SU-DHL-6 (cell line): ENCODE measurements around the gene RAD9A.

Experiments used
- H2AFZ ChIP-seq: fragments of 200-600 bp; sonication (generic); 2 replicates; pipeline ENCODE4 v1.6.1; 2014; ENCODE audit warnings: low read depth, mild to moderate bottlenecking, moderate library complexity, mixed read lengths, antibody characterized with exemption, low read length; ENCODE audit not compliant: severe bottlenecking
- H3F3A ChIP-seq: fragments of 200-600 bp; shearing (Covaris generic); 2 replicates; pipeline ENCODE4 v1.6.0; 2016; ENCODE audit warnings: antibody characterized with exemption, mild to moderate bottlenecking; ENCODE audit not compliant: insufficient read depth
- H3K27ac ChIP-seq: fragments of 200-600 bp; sonication (generic); 2 replicates; pipeline ENCODE4 v1.5.1; 2016; ENCODE audit warnings: low read depth, mild to moderate bottlenecking, low read length, moderate library complexity, mixed read lengths
- H3K27me3 ChIP-seq: fragments of 200-600 bp; sonication (generic), shearing (Covaris generic); 2 replicates; pipeline ENCODE4 v1.6.0; 2014; ENCODE audit warnings: mild to moderate bottlenecking, low read length
- H3K36me3 ChIP-seq: fragments of 200-600 bp; sonication (generic); 2 replicates; pipeline ENCODE4 v1.6.1; 2014; ENCODE audit warnings: mild to moderate bottlenecking, low read length, mixed read lengths
- H3K4me2 ChIP-seq: fragments of 300-600, 200-600 bp; shearing (Covaris generic), sonication (generic); 2 replicates; pipeline ENCODE4 v1.6.0; 2014; ENCODE audit warnings: low read length, low read depth, mild to moderate bottlenecking; ENCODE audit not compliant: poor library complexity, severe bottlenecking
- H3K4me3 ChIP-seq: fragments of 200-600 bp; sonication (generic); 2 replicates; pipeline ENCODE4 v1.5.1; 2014; ENCODE audit warnings: antibody characterized with exemption, low read length, mild to moderate bottlenecking, mixed read lengths; ENCODE audit not compliant: insufficient read depth, poor library complexity, severe bottlenecking
- H3K79me2 ChIP-seq: fragments of 200-600 bp; sonication (generic); 2 replicates; pipeline ENCODE4 v1.6.1; 2014; ENCODE audit warnings: mild to moderate bottlenecking, low read length, moderate library complexity; ENCODE audit not compliant: insufficient read depth
- H3K9ac ChIP-seq: fragments of 200-600 bp; sonication (generic); 2 replicates; pipeline ENCODE4 v1.7.0; 2014; ENCODE audit warnings: mild to moderate bottlenecking, low read length
- H3K9me2 ChIP-seq: fragments of 200-600 bp; sonication (generic); replicated peaks from 2 replicates; pipeline ENCODE4 v1.6.1; 2014; ENCODE audit warnings: low read length; ENCODE audit not compliant: insufficient read depth
- H3K9me3 ChIP-seq: fragments of 200-600 bp; sonication (generic); 2 replicates; pipeline ENCODE4 v1.6.1; 2014; ENCODE audit warnings: low read length, mixed read lengths; ENCODE audit not compliant: insufficient read depth
- H4K20me1 ChIP-seq: fragments of 200-600 bp; sonication (generic); 2 replicates; pipeline ENCODE4 v1.6.1; 2014; ENCODE audit warnings: low read depth, mild to moderate bottlenecking, antibody characterized with exemption, low read length, moderate library complexity, mixed read lengths
- EZH2phosphoT487 ChIP-seq: fragments of 200-600 bp; sonication (generic), shearing (Covaris generic); conservative IDR thresholded peaks from 2 replicates; pipeline ENCODE4 v1.6.1; 2018; ENCODE audit warnings: mild to moderate bottlenecking, antibody characterized with exemption, low read length, moderate library complexity, mixed read lengths
- TF ChIP-seq, protein P1 (sequence below): fragments of 200-600 bp; sonication (generic); IDR thresholded peaks from one replicate; pipeline ENCODE4 v1.5.1; 2017; ENCODE audit warnings: antibody characterized with exemption, mild to moderate bottlenecking, low read length, moderate library complexity; ENCODE audit not compliant: insufficient read depth, poor library complexity, severe bottlenecking

The RAD9A gene

DNA sequence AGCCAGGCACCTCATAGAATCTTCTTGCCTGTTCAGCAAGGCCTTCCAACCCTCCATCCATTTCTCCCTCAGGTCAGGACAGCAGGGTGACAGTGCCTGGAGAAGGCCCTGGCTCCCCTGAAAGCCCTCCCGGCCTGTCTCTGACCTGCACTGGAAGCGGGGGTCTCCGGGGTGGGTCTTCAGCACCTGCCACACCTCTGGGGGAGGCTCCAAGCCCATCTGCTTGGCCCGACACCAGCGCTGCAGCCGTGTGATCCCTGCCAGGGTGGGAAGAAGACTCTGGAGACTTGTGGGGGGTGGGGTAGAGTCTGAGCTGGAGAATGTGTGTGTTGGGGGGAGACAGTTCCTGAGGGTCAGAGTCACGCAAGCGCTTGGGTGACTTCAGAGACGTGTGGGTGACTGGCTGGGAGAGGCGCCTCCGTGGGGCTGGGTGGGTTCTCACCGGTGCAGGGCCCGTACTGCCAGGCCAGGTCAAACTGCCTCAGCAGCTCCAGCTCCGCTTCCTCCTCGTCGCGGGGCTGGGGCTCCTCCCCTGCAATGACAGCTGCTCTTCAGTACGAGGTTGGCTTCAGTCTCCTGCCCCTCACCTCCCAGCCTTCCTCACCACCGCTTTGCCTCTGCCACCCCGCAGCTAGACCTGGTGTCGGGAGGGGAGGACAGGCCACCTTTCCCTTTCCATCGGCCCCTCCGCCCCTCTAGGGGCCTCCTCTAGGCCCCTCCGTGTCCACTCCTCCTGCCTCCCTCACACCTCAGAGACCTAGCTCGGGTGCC lies 39.1 kb upstream of the RAD9A start:
- Histone ChIP-seq H3K9ac (peak overlapping the region; percentile 86), H3K27ac (peak overlapping the region; percentile 96), H3K4me3 (peak overlapping the region; percentile 59), H3K27me3 (no peaks in the 10 kb centered on the region), H3K9me3 (no peaks in the 10 kb centered on the region), H3K4me2 (peak overlapping the region; percentile 79), H4K20me1 (no peaks in the 10 kb centered on the region), H3K36me3 (no peaks in the 10 kb centered on the region), H3K9me2 (no peaks in the 10 kb centered on the region), H3F3A (peaks cover 24% of the 10 kb centered on the region), H2AFZ (no peak overlapping the region), H3K79me2 (no peaks in the 10 kb centered on the region)
- no peak for TF ChIP-seq EZH2phosphoT487
- TF ChIP-seq, protein P1, sequence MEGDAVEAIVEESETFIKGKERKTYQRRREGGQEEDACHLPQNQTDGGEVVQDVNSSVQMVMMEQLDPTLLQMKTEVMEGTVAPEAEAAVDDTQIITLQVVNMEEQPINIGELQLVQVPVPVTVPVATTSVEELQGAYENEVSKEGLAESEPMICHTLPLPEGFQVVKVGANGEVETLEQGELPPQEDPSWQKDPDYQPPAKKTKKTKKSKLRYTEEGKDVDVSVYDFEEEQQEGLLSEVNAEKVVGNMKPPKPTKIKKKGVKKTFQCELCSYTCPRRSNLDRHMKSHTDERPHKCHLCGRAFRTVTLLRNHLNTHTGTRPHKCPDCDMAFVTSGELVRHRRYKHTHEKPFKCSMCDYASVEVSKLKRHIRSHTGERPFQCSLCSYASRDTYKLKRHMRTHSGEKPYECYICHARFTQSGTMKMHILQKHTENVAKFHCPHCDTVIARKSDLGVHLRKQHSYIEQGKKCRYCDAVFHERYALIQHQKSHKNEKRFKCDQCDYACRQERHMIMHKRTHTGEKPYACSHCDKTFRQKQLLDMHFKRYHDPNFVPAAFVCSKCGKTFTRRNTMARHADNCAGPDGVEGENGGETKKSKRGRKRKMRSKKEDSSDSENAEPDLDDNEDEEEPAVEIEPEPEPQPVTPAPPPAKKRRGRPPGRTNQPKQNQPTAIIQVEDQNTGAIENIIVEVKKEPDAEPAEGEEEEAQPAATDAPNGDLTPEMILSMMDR, result no peak

DNA sequence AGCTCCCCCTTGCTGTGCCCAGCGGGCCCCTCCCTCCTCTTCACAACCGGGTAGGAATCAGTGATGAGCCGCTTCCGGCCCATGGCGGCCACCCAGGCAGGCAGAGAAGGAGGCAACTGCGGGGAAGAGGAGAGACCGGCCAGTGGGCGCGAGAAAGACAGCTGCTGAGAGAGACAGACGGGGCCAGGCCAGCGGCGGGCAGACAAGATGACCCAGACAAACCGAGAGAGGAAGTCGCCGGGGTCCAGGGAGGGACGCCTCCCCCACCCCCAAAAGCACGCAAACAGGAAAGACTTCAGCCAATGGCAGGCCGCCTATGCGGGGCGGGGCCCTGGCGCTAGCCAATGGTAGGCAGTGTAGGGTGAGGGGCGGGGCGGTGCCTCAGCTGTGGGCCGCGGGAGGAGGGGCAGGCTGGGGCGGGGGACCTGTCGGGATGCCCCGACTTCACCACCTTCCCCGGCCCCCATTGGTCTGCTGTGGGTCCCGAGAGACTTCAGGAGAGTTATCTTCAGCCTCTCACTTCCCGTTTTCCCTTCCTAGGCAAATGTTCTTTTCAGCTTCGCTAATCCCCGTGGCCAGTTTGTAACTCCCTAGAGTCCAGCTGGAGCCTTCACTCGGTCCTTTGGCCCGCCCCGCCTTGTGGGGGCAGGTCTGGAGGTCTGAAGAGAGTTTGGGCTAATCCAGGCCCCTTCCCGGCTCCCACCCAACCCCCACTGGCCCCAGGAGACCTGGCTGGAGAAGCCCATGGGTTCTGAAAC lies 38.3 kb upstream of the RAD9A start, which contains the start of gene POLD4:
POLD4 (minus strand) TSS at position 230 of the 758 bp plus-strand sequence; CDS start at position 83, 147 bp downstream.
- Histone ChIP-seq H3K9ac (peak within 1 kb of the TSS; percentile 86), H3K4me3 (peak within 1 kb of the TSS; percentile 59), H3K9me3 (no peaks in the 10 kb centered on the region), H3K27me3 (no peaks in the 10 kb centered on the region), H2AFZ (no peak within 1 kb of the TSS), H3K27ac (peak within 1 kb of the TSS; percentile 96), H3K36me3 (no peaks in the 10 kb centered on the region), H3K79me2 (no peaks in the 10 kb centered on the region), H3K4me2 (peak within 1 kb of the TSS; percentile 79), H3K9me2 (no peaks in the 10 kb centered on the region), H4K20me1 (no peaks in the 10 kb centered on the region), H3F3A (peaks cover 24% of the 10 kb centered on the region)
- TF ChIP-seq, protein P1, result no peak
- TF ChIP-seq EZH2phosphoT487, result no peak

DNA sequence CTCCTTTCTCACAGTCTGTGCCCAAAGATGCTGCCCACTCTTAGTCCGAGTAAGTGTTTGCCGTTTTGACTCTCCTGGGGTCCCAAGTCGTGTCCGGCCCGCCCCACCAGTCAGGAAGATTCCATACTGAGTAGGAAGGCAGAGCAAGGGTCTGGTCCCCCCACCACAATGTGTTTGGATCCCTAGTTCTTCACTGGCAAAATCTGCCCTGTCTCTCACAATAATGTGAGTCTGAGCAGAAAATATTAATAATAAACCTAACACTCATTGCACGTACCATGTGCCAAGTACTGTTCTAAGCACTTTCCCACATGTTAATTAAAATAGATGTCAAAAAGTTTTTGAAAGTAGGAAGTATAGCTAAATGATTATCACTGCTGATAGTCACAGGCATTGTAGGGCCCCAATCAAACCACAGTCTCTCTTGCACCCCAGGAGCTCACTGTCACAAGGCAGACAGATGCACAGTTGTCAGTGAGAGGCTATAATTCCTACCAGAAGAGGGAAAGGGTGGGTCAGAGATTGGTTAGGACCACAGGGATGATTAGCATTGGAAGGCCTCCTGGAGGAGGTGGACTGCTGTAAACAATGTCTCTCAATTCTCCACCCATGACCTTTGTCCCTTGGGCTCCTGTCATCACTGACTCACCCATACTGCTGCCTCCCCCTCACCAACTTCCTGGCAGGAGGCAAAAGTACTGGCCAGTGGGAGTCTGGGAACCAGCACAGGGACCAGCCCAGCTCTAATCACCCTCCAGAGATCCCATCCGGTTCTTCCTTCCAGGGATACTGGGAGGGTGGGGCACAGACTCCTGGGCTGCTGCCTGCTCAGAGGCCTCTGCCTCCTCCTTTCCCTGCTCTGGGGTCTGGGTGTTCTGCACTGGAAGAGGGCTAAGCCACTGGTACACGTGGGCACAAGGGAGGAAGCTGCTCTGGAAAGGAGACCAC lies 37.4 kb upstream of the RAD9A start:
- no peak for TF ChIP-seq EZH2phosphoT487
- TF ChIP-seq, protein P1, result no peak
- no peaks in the 10 kb centered on the region for H3K9me3 ChIP-seq
- H2AFZ ChIP-seq, result no peak overlapping the region

More for the DNA sequence above, 37.4 kb upstream of the RAD9A start:
- no peaks in the 10 kb centered on the region for H4K20me1 ChIP-seq
- H3K4me2 ChIP-seq, result peak overlapping the region; percentile 69
- no peaks in the 10 kb centered on the region for H3K27me3 ChIP-seq
- H3K36me3 ChIP-seq, result no peaks in the 10 kb centered on the region
- H3K79me2 ChIP-seq, result no peaks in the 10 kb centered on the region
- H3F3A ChIP-seq, result peaks cover 24% of the 10 kb centered on the region
- peak overlapping the region; percentile 48 for H3K4me3 ChIP-seq
- H3K9me2 ChIP-seq, result no peaks in the 10 kb centered on the region
- H3K27ac ChIP-seq, result peak overlapping the region; percentile 96
- peak overlapping the region; percentile 64 for H3K9ac ChIP-seq
